NCI-H1105 (cell line): Measurements from ENCODE around the gene TMEM72.
A peak's percentile ranks its signal among the peaks of the same experiment; 100 is the strongest.

ENCODE experiments used
- DNase-seq: peaks from one replicate; lab custom pipeline; 2025; lab: John Stamatoyannopoulos, UW

Gene TMEM72

GRCh38 chr10:44920252-44920651, 9.1 kb downstream of the TMEM72 start:
- DNase-seq = no peak

GRCh38 chr10:44921061-44921460, 9.9 kb downstream of the TMEM72 start:
- no peak for DNase-seq

- no peak for DNase-seq
Observed at GRCh38 chr10:44921506-44921905, 10.4 kb downstream of the TMEM72 start.

- no peak for DNase-seq
Observed at GRCh38 chr10:44922021-44922420, 10.9 kb downstream of the TMEM72 start.

GRCh38 chr10:44922796-44923545, 11.8 kb downstream of the TMEM72 start:
- no peak for DNase-seq

- no peak for DNase-seq
Observed at GRCh38 chr10:44923611-44924010, 12.5 kb downstream of the TMEM72 start.

GRCh38 chr10:44924261-44925040, 13.3 kb downstream of the TMEM72 start:
- DNase-seq = no peak

- DNase-seq = no peak
Observed at GRCh38 chr10:44925224-44925623, 14.1 kb downstream of the TMEM72 start.

GRCh38 chr10:44925811-44926750, 14.9 kb downstream of the TMEM72 start:
- DNase-seq = no peak

GRCh38 chr10:44926751-44927351, 15.7 kb downstream of the TMEM72 start:
- no peak for DNase-seq

- no peak for DNase-seq
Observed at GRCh38 chr10:44927352-44927751, 16.2 kb downstream of the TMEM72 start.

- DNase-seq = no peak
Observed at GRCh38 chr10:44928462-44928861, 17.3 kb downstream of the TMEM72 start.

- no peak for DNase-seq
Observed at GRCh38 chr10:44929356-44930255, 18.5 kb downstream of the TMEM72 start.

GRCh38 chr10:44930904-44931620, 19.9 kb downstream of the TMEM72 start:
- DNase-seq = no peak

- no peak for DNase-seq
Observed at GRCh38 chr10:44931621-44932516, 20.7 kb downstream of the TMEM72 start.

GRCh38 chr10:44932517-44933450, 21.6 kb downstream of the TMEM72 start:
- DNase-seq = peak; percentile 34

GRCh38 chr10:44933451-44934321, 22.5 kb downstream of the TMEM72 start:
- no peak for DNase-seq
